Hematopoietic multipotent progenitor cell treated with erythropoietin and hydrocortisone succinate and interleukin-3 and kit ligand, for 8 days (in vitro differentiated cells): Measurements from ENCODE around the gene ZMYM2.
A peak's percentile ranks its signal among the peaks of the same experiment; 100 is the strongest.
"Not testable (repeated sequence)": the region's sequence is repeated elsewhere in the genome, so short reads cannot be mapped to it uniquely, and the experiment has no call there.

Experiments used
- DNase-seq: peaks from one replicate; pipeline ENCODE4 v3.0.0-alpha.2; 2015

The ZMYM2 gene

DNA sequence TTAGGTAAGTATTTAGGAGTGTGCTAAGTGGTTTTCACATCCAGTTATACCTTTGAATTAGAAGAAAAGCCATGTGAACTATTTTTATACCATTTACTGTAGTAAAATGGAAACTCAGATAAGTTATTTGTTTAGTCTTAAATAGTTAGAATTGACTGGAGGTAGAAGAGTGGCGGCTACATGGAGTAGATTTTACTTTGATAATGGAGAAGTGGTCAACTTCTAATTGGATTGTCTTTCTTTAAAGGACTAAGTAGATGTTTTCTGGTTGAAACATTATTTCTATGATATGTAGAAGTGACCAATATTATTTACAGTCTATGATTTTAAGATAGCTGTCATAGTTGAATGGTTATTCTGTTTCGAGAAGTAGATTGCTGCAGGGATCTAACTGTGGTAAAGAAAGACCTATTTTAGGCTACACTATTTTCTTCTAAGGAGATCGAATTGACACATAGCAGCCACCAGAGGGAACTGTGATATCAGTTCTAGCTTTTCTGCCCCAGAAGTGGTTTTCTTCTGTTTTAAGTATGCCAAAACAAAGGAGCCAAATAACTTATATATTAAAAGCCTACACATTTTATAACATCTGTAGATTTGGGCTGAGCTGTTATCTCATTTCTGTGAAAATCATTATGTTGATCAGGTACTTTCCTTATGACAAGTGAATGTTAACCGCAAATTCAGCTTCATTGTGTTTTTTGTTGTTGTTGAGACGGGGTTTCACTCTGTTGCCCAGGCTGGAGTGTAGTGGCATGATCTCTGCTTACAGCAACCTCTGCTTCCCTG is 26.1 kb downstream of the ZMYM2 start:
- peak; percentile 62 for DNase-seq

DNA sequence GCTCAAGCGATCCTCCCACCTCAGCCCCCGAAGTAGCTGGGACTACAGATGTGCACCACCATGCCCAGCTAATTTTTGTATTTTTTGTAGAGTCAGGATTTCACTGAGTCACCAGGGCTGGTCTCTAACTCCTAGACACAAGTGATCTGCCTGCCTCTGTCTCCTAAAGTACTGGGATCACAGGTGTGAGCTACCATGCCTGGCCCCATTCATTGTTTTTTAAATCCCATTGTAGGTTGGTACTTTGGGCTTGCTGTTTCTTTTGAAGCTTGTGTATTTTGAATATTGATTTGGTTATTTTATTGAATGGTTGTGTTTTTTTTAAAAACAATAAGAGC is 26.7 kb downstream of the ZMYM2 start:
- no peak for DNase-seq

DNA sequence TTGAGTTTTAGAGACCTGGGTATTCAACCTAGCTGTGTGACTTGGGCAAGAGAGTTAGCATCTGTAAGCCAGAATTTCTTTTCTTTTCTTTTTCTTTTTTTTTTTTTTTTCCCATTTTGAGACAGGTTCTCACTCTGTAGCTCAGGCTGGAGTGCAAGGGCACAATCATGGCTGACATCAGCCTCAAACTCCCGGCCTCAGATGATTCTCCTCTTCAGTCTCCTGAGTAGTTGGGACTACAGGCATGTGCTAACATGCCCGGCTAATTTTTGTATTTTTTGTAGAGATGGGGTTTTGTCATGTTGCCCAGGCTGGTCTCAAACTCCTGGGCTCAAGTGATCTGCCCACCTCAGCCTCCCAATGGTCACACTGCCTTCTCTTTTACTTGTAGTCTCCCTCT is 33.0 kb downstream of the ZMYM2 start:
- no peak for DNase-seq

DNA sequence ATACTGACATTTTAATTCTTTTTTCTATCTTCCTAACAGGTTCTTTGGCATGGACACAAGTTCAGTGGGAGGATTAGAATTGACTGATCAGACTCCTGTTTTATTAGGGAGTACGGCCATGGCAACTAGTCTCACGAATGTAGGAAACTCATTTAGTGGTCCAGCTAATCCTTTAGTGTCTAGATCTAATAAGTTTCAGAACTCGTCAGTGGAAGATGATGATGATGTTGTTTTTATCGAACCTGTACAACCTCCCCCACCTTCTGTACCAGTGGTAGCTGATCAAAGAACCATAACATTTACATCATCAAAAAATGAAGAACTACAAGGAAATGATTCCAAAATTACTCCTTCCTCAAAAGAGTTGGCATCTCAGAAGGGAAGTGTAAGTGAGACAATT is 34.5 kb downstream of the ZMYM2 start:
- no peak for DNase-seq

DNA sequence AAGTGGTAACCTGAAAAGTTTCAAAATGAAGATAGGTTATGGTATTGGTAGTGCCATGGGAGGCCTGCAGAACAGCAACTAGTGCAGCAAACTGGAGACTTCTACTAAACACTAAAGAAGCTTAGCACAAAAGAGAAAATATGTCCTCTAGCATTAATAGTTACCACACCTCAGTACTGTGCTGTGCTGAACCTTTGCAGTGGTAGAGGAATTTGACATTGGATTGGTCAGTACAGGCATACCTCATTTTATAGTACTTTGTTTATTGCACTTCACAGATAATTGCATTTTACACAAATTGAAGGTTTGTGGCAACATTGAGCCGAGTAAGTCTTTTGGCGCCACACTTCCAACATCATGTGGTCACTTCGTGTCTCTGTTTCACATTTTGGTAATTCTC is 40.4 kb downstream of the ZMYM2 start:
- DNase-seq: no peak

DNA sequence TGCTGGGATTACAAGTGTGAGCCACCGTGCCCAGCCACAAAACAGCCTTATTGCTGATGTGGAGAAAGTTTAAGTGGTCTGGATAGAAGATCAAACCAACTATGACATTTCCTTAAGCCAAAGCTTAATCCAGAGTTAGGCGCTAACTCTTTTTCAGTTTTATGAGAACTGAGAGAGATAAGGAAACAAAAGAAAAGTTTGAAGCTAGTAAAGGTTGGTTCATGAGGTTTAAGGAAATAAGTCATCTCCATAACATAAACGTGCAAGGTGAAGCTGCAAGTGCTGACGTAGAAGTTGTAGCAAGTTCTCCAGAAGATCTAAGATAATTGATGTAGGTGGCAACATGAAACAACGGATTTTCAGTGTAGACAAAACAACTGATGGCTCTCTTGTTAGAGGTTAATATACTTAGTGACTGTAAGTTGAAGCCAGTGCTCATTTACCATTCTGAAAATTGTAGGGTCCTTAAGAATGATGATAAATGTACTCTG is 41.6 kb downstream of the ZMYM2 start:
- DNase-seq: no peak

DNA sequence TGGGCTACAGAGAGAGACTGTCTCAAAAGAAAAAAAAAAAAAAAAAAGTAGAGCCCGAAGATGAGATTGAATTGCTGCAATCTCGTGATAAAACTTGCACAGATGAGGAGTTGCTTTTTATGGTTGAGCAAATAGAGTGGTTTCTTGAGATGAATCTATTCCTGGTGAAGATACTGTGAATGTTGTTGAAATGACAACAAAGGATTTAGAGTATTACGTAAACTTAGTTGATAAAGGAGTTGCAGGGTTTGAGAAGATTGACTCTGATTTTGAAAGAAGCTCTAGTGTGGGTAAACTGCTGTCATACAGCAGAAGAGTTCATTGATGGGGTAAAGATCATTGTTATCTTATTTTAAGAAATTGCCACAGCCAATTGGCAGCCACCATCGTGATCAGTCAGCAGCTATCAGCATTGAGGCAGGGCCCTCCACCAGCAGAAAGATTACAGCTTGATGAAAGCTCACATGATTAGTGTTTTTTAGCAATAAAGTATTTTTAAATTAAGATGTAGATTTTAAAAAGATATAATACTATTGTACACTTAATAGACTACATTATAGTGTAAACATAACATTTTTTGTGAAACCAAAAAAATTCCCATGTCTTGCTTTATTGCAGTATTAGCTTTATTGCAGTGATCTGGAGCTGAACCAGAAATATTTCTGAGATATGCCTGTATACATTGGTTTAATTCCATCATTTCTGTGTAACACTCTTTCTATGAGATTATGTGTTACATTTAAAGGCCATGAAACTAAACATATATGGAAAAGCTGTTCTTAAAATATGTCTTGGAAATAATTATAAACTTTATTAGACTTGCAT is 43.1 kb downstream of the ZMYM2 start:
- DNase-seq: peak; percentile 27

DNA sequence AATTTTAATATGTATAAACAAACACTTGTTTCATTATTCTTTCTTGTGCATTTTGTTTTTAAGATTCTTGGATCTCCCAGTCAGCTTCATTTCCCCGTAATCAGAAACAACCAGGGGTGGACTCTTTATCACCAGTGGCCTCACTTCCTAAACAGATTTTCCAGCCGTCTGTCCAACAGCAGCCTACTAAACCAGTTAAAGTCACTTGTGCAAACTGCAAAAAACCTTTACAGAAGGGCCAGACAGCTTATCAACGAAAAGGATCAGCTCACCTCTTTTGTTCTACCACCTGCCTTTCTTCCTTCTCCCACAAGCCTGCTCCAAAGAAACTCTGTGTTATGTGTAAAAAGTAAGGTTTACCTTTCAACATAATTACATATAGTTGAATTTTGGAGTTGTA is 44.3 kb downstream of the ZMYM2 start:
- DNase-seq: peak; percentile 43

DNA sequence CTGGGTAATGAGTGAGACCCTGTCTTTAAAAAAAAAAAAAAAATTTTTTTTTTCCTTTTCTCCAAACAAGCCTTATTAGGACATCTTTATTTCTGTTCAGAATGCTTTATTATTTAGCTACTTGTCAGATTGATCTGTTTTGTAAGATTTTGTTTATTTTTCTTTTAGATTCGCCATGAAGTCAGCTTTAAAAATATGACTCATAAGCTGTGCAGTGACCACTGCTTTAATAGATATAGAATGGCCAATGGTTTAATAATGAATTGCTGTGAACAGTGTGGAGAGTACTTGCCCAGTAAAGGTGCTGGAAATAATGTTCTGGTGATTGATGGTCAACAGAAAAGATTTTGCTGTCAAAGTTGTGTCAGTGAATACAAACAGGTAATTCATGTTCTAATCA is 47.7 kb downstream of the ZMYM2 start:
- DNase-seq: no peak

DNA sequence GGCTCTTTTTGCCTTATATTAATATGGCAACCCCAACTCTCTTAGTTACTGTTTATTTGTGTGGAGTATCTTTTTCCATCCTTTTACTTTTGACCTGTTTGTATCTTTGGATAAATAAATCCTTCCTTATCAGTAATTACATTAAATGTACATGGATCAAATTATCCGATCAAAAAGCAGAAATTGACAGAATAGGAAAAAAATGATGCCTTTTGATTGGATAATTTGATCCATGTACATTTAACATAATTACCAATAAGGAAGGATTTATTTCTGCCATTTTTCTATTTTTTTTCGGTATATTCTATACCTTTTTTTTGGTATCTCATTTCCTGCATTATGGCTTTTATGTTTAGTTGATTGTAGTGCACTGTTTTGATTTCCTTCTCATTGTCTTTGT is 57.2 kb downstream of the ZMYM2 start:
- DNase-seq: no peak

DNA sequence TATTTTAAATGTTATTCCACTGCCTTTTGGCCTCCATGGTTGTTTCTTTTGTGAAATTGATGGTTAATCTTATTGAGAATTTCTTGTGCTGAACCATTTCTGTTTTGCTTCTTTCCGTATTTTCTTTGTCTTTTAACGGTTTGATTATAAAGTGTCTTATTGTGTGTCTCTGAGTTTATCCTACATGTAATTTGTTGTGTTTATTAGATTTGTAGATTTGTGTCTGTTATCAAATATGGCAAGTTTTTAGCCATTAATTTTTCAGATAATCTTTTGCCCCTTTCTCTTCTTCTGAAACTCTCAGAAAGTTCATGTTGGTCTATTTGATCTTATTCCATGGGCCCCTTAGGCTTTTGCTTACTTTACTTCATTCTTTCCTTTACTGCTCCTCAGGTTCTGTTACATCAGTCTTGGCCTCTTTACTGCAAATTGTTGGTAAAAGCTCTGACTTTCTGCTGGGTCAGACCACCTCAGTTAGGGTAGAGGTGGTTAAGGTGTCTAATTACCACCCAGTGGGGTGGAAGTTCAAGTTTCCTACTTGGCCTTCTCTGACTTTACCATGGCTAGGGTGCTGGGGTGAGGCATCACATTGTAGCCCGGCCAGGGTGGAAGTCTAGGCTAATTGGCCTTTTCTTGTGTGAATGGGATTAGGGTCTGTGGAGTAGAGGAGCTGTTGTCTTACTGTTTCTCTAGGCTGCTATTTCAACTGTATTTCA is 58.3 kb downstream of the ZMYM2 start:
- DNase-seq: no peak

DNA sequence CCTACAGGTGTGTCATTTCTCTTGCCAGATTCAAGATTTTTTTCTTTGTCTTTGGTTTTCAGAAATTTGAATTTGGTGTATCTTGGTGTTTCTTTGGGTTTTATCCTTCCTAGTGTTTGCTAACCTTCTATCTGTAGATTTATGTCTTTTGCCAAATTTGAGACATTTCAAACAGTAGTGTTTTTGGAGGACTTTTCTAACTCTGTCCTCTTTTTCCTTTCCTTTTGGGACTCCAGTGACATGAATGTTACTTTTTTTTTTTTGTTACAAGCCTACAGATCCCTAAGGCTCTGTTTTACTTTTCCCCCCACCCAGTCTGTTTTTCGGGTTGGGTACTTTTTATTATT is 58.8 kb downstream of the ZMYM2 start:
- DNase-seq: no peak

DNA sequence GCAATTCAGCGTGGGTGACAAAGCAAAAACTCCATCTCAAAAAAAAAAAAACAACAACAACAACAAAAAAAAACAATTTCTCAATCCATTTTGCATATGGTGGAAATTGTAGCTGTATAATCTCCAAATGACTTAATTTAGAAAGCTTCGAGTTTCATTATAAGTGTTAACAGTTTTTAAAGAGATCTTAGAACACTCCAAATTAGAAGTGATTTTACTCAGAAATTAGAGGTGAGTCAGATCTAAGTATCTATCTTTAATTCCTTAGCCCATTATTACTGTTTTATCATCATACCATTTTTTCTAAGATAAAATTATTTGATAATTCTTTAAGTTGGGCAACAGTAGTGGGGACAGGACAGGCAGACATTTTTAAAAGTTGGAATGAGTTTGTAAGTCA is 60.5 kb downstream of the ZMYM2 start:
- DNase-seq: no peak

DNA sequence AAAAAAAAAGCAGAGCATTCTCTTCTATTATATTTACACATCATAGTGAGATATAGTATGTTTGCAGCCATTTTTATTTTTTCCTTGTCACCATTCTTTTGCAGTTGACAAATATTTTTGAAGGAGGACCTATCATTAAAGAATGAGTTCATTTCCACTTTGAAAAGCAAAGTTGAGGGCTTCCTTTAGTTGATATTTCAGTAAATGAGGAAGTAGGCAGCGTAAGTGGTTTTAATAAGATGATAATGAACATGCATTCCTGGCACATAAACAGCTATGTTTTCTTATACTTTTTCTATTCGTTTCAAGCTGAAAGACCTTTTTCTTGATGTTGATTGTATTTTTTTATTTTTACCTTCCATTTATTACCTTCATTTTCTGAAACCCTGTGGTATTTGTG is 66.2 kb downstream of the ZMYM2 start:
- DNase-seq: peak; percentile 9

DNA sequence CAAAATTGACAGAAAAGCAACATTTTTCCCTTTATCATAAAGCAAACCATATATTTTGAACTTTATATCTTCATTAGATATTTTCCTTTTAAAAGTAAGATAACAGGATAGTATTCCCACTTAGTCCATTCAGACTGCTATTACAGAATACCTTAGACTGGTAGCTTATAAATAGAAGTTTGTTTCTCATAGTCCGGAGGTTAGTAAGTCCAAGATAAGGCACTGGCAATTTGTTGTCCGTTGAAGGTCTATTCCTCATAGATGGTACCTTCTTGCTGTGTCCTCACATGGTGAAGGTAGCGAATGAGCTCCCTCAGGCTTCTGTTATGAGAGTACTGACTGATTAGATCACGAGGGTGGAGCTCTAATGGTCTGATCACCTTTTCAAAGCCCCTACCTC is 70.4 kb downstream of the ZMYM2 start:
- DNase-seq: no peak

DNA sequence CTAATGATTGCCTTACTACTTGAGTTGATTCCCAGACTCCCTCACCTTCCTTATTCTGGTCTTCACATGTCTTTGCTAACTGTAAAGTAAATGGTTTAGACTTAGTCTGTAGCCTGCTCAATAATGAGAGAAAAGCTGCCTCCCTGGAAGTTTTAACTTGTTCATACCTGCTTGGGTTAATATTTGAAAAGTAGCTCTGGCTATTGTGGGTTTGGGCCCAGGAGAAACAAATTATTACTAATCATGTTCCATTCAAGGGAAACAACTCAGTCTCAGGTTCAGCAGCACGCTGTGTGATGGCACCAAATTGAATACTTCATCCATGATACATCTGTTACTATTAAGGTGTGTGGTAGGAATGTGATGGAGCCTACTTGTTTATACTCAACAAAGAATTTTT is 75.0 kb downstream of the ZMYM2 start:
- no peak for DNase-seq

DNA sequence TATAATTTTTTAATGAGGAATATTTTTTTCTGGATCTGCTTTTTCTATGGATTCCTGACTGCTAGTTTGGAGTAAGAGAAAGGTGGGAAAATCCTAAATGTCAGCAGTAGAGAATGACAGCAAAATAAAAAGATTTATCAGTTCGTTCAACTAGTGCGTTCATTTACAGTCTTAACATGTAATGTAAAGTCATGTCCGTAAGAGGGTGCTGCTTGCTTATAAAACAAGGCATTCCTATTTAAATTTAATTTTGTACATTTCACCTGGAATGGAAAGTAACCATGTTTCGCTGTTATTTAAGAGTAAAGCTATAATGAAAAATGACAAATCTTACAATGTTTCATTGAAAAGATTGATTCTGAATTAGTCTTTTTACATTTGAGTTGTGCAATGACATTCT is 76.6 kb downstream of the ZMYM2 start:
- no peak for DNase-seq

DNA sequence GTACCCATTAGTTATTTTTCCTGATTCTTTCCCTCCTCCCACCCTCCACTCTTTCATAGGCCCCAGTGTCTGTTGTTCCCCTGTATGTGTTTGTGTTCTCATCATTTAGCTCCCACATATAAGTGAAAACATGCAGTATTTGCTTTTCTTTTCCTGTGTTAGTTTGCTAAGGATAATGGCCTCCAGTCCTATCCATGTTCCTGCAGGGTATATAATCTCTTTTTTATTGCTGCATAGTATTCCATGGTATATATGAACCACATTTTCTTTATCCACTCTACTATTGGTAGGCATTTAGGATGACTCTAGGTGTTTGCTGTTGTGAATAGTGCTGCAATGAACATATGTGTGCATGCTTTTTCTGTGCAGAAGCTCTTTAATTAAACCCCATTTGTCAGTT is 79.4 kb downstream of the ZMYM2 start:
- DNase-seq: no peak

DNA sequence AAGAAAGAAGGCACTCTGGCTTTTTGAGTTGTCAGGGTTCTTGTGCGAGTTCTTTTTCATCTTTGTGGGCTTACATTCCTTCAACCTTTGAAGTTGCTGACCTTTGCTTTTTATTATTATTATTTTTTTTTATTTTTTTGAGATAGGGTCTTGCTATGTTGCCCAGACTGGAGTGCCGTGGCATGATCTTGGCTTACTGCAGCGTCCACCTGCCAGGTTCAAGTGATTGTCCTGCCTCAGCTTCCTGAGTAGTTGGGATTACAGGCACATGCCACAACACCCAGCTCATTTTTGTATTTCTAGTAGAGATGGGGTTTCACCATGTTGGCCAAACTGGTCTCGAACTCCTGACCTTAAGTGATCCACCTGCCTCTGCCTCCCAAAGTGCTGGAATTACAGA is 84.1 kb downstream of the ZMYM2 start:
- not testable (repeated sequence) for DNase-seq

DNA sequence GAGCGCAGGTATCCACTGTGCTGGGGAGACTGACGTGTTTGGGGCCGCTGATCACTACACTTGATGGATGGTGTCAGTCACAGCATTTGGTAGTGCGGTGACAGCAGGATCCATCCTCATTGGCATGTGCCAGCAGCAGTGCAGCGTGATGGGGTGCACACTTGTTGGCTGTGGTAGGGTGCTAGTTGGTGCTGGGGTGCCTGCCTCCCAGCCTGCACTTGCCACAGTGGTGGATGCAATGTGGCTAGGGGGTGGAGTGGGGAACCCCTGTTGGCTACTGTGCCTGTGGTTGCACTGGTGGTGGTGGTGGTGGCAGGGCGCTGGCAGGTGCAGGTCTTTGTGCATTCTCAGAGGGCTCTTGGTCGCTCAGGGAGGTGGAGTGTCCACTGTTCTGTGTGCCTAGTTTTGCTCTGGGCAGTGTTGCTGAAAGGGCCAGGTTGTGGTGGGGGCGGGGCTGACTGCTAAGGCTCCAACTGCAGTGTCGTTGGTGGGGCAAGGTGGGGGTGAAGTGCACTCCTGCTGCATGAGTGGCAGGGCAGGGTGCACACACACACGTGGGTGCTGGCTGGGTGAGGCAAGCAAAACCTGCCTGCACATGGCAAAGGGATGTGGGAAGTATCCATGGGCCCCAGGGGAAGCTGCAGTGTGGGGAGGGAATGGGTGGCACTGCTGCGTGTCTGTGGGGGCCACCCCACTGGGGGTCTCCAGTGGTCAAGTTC is 84.8 kb downstream of the ZMYM2 start:
- DNase-seq: no peak

DNA sequence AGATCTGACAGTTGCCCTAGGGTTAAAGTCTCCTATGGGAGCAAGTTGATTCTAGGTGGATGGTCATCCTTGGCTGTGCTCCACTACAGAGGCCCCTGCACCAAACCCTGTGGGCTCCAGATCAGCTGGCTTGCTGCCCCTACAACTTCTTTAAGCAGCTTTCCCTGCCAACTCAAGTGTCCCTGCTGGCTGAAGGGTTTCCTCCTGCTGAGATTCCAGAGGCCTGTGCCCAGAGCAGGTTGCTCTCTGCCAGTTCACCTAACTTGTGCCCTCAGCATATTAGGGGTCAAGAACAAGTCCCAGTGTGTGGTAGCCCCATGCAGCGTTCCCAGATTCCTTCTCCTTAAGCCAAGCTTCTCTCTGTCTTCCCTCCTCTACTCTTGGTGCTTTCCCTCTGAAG is 85.6 kb downstream of the ZMYM2 start:
- no peak for DNase-seq

DNA sequence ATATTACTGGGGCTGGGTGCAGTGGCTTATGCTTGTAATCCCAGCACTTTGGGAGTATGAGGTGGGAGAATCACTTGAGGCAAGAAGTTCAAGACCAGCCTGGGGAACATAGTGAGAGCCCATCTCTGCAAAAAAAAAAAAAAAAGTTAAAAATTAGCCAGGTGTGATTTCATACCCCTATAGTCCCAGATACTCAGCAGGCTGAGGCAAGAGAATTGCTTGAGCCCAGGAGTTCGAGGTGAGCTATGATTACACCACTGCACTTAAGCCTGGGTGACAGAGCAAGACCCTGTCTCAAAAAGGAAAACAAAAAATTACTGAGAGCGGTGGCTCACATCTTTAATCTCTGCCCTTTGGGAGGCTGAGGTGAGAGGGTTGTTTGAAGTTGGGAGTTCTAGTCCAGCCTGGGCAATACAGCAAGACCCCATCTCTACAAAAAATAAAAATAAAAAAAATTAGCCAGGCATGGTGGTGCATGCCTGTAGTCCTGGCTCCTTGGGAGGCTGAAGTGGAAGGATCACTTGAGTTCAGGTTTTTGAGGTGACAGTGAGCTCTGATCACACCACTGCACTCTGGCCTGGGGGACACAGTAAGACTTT is 87.5 kb downstream of the ZMYM2 start:
- no peak for DNase-seq
